Stimulated activated CD8-positive, alpha-beta memory T cell treated with anti-CD3 and anti-CD28 coated beads, Interleukin-15, amount 100 ng/mL, for 4 hours (primary cell): ENCODE data around the gene CENPVL1.
"Not testable (repeated sequence)": the region's sequence is repeated elsewhere in the genome, so short reads cannot be mapped to it uniquely, and the experiment has no call there.

ENCODE experiments used
- DNase-seq, 2 donors: peaks; one replicate each; pipeline ENCODE4 v3.0.0-alpha.2; 2020; ENCODE audit warnings: low read depth in 2 of 2

CENPVL1 gene

GRCh38 chrX:51710277-51711164 lies at the start of gene CENPVL1:
Gene CENPVL1 (plus strand): TSS chrX:51710512. CDS start chrX:51710512, 0 bp downstream.
- DNase-seq = not testable (repeated sequence)

- no peak for DNase-seq
Measured at GRCh38 chrX:51665981-51666380, 44.3 kb upstream of the CENPVL1 start.

DNA sequence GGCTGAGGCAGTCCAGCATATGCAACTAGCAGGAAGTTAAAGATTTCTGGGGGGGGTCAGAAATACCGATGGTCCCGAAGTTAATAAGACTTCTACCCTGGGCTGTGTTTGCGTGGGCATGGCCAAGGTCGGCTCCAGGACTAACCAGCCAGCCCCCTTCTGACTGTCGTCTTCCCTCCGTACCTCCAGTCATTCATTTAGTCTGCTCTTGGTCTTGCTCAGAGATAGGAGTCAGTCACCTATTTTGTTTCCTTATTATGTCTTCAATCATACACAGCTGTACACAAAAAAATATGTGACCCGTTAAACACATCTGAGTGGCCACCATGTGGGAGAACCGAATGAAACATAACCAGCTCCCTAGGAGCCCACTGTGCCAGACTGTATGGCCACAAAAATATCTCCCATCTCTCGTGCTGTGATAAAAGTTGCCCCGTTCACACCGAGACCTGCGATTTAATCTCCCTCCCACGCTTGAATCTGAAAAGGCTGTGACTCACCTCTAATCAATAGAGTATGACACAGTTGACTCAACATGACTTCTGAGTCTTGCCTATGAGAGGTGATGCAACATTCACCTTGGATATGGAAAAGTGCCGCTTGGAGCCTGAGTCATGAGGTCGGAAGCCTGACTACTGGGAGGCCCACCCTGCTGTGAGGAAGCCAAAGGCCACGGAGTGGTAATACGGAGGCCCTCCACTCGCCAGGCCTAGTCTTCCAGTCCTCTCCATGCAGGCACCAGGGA lies 30.5 kb upstream of the CENPVL1 start:
- DNase-seq = not testable (repeated sequence)

- DNase-seq = not testable (repeated sequence)
Measured at GRCh38 chrX:51681808-51682719, 28.2 kb upstream of the CENPVL1 start.

GRCh38 chrX:51682720-51683062 lies 27.6 kb upstream of the CENPVL1 start, which contains the start of gene CENPVL2:
Gene CENPVL2 (minus strand): TSS chrX:51682831. CDS start chrX:51682831, 0 bp downstream.
- not testable (repeated sequence) for DNase-seq

DNA sequence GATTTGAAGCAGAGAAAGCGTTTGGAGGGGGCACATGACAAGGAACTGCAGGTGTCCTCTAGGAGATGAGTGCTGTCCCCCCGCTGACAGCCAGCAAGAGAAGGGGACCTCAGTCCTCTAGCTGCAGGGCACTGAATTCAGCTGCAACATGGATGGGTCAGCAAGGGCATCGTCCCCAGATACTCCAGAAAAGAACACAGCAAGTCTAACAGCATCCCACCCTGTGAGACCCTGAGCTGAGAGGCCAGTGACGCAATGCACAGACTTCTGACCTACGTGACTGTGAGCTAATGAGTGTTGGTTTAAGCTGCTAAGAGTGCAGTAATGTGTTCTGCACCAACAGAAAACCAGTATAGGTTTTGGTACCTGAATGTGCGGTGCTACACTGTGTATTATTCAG lies 16.1 kb upstream of the CENPVL1 start:
- no peak for DNase-seq

GRCh38 chrX:51697397-51697796 lies 12.9 kb upstream of the CENPVL1 start:
- DNase-seq = no peak

DNA sequence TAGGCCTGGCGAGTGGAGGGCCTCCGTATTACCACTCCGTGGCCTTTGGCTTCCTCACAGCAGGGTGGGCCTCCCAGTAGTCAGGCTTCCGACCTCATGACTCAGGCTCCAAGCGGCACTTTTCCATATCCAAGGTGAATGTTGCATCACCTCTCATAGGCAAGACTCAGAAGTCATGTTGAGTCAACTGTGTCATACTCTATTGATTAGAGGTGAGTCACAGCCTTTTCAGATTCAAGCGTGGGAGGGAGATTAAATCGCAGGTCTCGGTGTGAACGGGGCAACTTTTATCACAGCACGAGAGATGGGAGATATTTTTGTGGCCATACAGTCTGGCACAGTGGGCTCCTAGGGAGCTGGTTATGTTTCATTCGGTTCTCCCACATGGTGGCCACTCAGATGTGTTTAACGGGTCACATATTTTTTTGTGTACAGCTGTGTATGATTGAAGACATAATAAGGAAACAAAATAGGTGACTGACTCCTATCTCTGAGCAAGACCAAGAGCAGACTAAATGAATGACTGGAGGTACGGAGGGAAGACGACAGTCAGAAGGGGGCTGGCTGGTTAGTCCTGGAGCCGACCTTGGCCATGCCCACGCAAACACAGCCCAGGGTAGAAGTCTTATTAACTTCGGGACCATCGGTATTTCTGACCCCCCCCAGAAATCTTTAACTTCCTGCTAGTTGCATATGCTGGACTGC lies 2.8 kb downstream of the CENPVL1 start:
- not testable (repeated sequence) for DNase-seq

GRCh38 chrX:51728202-51728601 lies 17.9 kb downstream of the CENPVL1 start:
- DNase-seq = no peak

DNA sequence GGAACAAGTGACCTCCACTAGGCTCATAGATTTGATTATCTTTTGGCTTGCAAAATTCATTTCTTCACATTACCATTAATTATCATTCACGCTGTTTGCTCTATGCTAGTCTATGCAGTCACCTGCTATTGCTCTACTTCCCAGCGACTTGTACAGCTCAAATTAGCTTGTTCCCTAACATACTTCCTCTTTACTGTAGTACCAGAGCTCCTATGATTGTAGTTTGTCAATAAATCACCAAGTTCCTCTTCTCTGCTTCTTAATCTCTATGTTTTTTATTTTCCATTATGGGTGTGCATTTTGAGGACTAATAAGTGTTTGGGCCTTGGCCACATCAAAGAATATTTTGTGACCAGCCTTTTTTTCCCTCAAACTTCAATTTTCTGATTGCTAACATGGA lies 26.8 kb downstream of the CENPVL1 start:
- no peak for DNase-seq

GRCh38 chrX:51742586-51742985 lies 32.3 kb downstream of the CENPVL1 start:
- DNase-seq = no peak

DNA sequence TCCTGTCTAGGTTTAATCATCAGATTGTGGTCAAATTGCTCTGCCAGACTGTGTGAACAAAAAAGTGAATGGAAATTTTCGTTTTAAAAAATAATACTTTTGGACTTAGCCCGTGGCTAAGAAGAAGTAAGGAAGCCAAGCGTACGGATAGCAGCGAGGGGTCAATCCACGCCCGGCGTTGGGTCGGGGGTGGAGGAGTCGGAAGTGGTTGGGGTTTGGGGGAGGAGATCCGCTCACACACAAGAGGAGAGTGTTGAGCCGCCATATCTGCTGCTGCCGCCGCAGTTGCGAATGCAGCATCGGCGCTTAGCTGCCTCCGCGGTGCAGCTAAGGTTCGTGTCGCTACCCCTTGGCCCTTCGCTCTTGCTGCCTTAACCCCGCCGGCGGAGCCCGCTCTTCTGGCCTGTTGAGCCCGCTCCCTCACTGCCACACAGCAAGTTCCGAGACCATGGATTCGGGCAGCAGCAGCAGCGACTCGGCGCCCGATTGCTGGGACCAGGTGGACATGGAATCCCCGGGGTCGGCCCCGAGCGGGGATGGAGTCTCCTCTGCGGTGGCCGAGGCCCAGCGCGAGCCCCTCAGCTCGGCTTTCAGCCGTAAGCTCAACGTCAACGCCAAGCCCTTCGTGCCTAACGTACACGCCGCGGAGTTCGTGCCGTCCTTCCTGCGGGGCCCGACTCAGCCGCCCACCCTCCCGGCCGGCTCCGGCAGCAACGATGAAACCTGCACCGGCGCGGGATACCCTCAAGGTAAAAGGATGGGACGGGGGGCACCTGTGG lies 33.1 kb downstream of the CENPVL1 start, which contains the start of gene GSPT2:
GSPT2 (plus strand) TSS at position 264 of the 779 bp plus-strand sequence; CDS start at position 449, 185 bp downstream.
- peak; percentile 17 to 27 for DNase-seq

DNA sequence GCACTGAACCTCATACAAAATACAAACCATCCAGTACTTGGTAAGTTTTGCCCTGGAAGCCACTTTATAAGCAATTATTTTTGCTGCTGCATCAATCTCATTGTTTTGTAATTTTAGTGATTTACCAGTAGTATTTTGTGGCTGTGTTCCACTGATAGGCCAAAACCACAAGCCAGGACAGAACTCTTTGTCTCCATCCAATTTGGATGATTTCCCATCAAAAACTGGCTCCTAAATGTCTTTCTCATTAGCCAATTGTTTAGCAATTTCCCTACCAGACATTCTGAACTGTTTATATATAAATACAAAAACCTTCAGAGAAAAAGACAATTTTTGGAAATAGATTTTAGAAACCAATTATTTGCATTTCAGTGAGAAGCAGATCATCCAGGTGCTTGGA lies 37.4 kb downstream of the CENPVL1 start:
- DNase-seq = no peak

- DNase-seq = no peak
Measured at GRCh38 chrX:51759055-51759839, 48.9 kb downstream of the CENPVL1 start.

DNA sequence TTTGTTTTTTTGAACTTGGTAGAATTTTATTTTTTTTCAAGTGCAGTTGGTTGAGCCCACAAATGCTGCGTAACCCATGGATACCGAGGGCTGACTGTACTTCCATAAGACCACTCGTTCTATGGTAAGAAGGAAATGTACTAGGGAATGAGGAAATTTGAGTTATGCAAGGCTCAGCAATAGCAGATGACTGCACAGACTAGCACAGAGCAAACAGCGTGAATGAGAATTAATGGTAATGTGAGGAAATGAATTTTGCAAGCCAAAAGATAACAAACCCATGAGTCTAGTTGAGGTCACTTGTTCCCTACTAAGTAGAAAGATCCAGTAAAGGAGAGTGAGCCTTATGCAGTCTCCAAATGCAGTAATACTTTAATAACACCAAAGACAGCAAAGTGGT lies 50.3 kb downstream of the CENPVL1 start:
- no peak for DNase-seq
